Right renal cortex interstitium (tissue), 3 donors: ENCODE data around the gene KLK13. TPM values are rescaled to one million over a fixed set of nuclear protein-coding genes. Genes with fewer than 3 reads are reported as not detected.

Experiments
- DNase-seq, 3 donors: peaks; one replicate each; pipeline ENCODE4 v3.0.0-alpha.2; 2013; ENCODE audit warnings: low read depth in 3 of 3, low spot score in 2 of 3
- polyA plus RNA-seq, 3 donors: library from polyadenylated mRNA; unstranded; fragments of 120-200 nt; gene quantifications; one replicate each; pipeline ENCODE4 v1.2.1, GENCODE V29; 2013; ENCODE audit not compliant: insufficient read length in 3 of 3

KLK13 gene
- polyA plus RNA-seq, 3 donors, result 0.33 to 0.72 (median 0.62) TPM

DNA sequence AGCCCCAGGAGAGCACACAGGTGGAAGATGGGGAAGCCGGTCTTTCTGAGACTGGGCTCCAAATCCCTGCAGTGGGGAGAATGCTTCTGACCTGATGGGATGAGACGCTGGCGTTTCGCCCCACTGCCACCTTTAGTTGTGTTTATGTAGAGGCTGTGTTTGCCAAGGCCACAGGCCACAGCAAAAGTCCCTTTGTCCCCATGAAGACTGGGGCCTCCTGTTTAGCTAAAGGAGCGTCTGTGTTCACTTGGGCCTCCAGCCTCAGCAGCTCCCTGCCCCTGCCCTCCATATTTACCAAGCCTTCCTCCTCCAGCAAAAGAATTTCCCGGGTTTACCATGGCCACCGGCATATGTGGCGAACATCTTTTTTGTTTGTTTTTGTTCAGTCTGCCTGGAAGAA is 28.2 kb upstream of the KLK13 start:
- no peak for DNase-seq

DNA sequence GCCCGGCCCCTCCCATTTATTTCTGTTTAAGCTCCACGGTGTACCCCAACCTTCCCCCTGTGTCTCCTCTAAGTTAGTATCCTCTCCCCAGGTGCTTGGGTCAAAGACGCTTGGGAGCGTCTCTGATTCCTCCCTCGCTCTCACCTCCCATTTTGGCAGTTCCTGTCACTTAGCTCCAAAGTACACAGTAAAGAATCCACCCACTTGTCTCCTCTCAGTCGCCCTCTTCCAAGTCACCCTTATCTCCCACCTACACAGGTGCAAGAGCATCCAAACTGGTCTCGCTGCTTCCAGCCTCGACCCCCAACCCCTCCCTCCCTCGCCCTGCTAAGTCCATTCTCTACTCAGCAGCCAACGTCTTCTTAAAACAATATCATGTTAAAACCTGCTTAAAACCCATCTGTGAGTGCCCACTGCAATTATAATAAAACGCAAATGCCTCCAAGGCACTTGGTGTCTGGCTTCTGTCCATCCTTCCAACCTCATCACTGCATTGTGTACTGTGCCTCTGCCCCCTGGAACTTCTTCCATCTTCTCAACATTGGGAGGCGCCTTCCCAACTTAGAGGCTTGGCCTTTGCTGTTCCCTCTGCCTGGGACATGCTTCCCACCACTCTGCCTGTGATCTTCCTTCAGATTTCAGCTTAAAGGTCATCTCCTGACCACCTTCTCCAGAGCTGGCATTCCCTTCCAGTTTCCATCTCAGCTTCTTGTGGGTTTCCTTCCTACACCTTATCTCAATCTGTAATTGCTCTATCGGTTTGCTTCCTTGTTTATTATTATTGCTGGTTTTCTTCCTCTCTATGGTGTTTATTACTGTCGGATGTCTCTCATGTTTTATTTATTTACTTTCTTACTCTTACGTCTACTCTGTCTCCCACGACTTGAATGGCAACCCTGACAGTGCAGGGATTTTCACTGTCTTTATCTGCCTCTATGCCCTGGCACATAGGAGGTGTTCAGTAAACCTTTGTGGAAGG is 27.3 kb upstream of the KLK13 start:
- DNase-seq, result no peak

DNA sequence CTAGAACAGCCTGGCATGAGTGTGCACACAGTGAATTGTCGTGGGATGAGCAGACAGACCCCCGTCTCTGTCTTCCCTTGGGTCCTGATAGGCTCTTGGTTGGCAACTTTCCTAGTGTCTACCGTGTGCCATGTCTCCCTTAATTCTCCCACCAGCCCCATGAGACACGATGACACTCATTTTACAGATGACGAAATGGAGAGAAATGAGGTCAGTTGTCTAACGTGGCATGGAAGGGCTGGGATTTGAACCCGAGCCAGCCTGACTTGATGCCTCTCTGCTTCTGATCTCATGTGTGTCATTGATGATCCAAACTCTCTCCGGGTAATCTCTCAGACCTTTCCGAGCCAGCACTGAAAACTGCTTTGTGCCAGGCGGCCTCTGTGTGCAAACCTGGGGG is 26.2 kb upstream of the KLK13 start:
- no peak for DNase-seq

DNA sequence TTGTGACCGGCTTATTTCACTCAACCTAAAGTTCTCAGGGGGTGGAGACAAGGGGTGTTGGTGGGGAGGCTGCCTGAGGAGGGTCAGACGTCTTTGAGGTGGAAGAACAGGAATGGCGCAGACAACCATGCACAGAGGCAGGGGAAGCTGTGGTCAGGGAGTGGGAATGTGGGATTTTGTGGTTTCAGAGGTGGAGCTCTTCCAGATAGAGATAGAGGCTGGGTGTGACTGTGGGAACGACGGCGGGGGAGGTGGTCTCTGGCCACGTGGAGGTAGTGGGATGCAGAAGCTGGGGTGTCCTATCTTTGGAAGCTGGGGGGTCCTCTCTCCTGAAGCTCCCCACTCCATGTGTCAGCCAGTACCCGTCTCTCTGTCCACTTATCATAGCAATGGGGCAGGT is 25.6 kb upstream of the KLK13 start:
- DNase-seq, result no peak

DNA sequence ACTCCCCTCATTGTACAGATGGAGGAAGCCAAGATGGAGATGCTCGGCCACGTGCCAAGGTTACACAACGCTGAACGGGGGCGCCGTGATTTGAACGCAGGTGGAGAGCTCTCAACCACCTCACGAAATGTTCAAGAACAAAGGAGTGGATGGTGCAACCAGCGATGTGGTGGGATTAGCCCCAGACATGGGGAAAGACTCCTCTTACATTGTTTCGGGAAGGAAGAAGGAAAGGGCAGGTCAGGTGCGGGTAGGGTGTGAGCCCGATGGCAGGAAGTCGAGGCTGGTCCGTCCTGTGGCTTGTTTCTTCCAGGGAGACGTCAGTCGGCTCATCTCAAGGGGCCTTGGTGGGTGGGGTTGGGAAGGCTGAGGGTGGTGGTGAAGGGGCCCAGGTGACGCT is 24.9 kb upstream of the KLK13 start:
- no peak for DNase-seq

DNA sequence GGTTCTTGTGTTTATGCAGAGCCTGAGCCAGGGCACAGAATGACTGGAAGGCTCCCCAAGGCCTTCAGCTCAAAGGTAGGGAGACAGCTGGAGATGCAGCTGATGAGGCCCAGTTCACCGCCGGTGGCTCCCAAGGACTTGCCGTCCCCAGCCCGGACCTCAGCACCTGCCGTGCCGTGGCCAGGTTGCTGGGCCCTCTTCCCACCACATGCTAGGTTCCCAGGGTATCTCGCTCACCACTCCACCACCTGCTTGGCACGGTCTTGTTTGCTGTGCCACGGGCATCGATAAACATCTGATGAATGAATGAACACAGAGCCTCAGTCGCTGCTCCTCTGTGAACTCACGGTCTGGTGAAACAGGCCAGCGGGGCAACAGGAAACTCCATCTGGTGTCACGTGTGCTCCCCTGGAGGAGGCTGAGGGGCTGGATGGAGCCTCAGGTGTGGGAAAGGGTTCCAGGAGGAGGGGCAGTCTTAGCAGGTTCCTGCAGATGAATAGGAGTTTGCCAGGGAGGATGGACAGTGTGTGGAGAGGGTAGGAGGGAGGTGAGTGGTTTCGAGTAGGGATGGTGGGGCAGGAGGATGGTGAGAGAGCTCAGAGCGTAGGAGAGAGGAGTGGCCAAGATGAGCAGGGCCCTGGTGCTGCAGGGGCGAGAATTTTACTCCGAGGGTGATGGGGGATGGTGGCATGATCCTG is 21.4 kb upstream of the KLK13 start:
- no peak for DNase-seq

DNA sequence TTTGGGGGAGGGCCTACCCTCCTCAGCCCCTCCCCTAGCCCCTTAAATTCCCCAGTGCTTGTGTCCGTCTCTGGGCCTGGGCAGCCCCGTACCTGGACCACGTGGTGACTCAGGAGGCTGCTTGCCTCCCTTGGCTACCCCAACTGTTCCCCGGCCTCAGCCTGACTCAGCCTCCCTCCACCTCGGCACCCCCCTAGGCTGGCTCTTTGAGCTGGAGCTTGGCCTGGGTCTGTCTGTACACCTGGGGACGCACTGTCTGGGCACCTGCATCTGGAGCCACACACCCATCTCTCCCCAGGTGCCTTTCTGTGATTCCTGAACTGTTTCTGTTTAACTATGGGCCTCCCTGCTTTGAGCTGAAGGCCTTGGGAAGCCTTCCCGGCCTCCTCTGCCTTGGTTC is 19.6 kb upstream of the KLK13 start:
- DNase-seq, result no peak

DNA sequence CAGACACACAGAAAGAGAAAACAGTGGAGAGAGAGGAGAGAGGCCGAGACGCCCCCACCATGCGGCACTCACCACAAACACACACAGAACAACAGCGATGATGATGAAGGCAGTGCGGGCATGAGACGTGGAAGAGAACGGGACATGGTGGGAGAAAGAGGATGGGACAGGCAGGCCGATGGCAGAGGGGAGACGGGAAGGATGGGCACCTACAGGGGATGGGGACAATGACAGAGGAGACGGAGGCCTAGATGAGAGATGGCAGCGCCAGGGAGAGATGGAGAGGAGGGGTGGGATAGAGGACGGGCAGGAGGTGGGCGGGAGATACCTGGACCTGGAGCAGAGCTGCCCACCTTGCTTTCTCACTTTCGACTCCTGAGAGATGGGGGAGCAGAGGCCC is 18.9 kb upstream of the KLK13 start:
- DNase-seq, result no peak

DNA sequence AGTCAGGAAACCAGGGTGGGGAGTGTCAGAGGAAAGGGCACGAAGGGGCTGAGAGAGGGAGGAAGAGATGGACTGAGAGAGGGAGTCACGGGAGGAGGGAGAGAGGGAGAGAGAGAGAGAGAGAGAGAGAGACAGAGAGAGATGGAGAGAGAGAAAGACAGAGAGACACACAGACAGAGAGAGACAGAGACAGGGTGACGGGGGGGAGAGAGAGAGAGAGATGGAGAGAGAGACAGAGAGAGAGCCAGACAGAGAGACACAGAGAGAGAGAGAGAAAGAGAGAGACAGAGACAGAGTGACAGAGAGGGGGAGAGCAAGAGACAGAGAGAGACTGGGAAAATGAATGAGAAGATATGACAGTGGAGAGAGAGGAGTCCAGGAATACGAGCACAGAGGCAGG is 18.3 kb upstream of the KLK13 start:
- no peak for DNase-seq

DNA sequence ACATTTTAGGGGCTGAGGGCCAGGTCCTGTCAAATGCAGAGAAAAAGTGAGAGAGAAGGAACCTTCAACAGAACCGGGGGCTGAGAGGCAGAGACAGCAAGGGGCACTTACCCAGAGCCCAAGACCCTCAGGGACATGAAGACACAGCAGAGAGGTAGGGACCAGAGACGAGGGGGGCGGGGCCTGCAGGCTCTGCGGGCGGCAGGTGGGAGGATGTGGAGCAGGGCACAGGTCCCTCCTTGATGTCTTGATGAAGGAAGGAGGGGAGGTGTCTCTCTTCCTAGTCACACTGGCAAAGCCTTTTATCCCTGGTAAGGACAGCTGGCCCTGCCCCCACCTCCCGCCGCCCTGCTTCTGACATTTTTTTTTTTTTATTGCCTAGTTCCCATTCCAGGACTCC is 17.7 kb upstream of the KLK13 start, which contains the start of gene KLK14:
Gene KLK14, minus strand, starts transcription at position 277 of the 400 bp plus-strand sequence. Its CDS starts 273 bp downstream, at position 4.
- no peak for DNase-seq

DNA sequence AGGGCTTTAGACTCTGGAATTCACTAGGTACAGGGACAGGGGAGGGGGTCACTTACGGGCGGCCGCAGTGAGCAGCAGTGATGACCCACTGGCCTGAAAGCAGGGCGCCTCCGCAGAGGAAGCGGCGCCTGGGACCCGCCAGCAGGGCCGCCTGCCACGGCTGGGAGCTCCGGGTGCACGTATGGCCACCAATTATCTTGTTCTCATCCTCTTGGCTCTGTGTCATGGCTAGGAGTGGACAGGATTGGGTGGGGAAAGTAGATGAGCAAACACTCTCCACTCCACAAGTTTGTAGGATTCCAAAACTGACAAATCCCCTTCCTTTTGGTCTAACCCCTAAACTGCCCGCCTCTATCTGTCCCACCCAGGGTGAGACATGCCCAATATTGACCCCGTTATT is 16.6 kb upstream of the KLK13 start:
- no peak for DNase-seq

DNA sequence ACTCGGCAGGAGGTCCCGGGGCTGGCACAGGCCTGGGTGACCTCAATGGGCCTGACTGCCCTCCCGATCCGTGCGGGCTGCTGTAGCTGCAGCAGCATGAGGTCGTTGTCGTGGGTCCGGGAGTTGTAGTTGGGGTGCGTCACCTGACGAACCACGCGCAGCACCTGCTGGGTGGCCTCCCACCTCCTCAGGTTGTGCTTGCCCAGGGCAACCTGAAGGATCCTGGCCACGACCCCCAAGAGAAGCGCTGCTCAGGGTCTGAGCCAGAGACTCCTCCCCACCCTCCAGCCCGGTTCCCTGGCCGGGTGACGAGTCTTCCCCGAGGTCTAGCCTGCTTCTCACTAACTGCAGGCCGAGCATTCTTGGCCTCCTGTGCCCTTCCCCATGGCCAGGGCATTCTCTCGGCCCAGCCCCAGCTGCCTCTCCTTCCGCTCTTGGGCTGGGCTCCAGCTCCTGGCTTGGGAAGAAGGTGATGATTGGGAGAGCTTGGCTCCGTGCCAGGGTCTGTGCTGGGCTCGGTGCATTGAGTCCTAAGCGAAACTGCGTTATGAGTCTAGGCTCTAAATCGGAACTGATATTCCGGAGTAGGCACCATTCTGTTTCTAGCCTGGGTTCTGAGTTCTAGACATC is 14.7 kb upstream of the KLK13 start:
- DNase-seq, result no peak

DNA sequence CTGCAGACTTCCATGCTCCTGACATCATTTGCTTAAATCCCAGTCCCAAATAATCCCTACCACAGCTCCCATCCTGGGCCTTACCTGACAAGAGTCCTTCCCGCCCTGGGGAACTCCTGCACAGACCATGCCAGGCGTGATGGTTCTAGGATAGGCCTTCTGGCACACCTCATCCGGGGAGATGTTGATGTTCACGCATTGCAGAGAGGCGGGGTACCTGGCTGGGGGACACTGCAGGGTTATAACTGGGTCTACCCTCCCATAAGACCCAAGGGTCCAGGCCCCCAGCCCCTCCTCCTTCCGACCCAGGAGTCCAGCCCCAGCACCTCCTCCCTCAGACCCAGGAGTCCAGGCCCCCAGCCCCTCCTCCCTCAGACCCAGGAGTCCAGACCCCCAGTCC is 13.8 kb upstream of the KLK13 start:
- DNase-seq, result no peak

DNA sequence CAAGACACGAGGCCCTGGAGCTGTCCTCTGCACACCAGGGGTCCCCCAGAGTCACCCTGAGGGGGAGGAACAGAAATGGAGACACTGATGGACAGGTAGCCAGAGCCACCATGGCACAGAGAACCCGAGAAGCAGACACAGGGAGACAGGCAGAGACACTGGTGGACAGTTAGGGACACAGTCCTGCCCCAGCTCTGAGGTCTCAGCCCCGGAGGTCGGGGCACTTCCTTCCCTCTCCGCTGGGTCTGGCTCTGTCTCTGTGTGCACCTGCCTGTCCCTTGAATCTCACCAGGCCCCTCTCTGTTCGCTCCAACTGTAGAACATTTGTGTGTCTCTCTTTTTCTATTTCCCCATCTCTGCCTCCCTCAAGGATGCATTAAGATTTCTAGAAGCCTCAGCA is 13.2 kb upstream of the KLK13 start:
- no peak for DNase-seq

DNA sequence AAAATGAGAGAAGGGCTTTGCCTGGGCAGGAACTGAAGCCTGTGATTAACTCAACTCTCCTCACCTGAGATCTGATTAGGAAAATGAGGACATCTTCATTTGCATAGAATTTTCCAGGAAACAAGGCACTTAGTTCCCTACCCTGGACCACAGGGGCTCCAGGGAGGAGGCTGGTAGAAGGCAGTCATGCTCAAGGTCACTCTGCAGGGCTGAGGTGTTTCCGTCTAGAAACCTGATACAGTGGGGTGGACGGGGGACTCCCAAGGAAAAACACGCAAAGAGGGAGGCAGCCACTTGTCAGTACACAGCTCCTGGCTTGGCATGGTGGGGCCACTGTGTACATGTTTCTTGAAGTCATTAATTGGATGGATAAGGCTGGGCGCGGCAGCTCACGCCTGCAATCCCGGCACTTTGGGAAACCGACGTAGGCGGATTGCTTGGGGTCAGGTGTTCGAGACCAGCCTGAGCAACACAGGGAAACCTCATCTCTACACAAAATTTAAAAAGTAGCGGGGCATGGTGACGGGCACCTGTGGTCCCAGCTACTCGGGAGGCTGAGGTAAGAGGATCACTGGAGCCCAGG is 11.8 kb upstream of the KLK13 start:
- no peak for DNase-seq

DNA sequence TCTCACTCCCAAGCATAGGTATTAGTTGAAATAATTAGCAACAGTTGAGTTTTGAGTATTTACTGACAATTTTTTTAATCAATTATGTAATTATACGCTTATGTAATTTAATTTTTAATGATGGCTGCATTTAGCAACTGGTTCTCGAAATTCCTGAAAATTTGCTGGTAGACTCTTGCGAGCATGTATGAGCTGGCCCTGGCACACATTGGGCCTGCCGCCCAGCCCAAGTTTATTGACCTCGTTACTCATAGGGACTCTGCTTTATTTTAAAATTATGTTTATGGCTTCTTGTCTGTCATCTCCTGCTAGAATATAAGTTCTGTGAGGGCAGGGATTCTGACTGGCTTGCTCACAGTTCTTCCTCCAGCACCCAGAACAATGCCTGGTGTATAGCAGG is 11.1 kb upstream of the KLK13 start:
- no peak for DNase-seq

DNA sequence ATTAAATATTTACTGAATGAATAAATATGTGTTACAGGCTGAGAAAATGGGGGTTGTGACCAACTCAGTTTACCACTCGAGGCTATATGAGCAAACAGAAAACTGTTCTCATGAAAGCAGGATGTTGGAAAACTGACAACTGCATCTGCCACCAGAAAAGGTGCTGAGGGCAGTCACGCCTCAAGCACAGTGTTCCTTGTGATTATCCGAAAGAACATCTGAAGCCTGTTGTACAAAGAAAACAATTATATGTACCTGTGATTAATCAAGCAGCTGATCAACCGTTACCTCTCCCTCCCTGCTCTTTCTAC is 6.2 kb upstream of the KLK13 start:
- no peak for DNase-seq

DNA sequence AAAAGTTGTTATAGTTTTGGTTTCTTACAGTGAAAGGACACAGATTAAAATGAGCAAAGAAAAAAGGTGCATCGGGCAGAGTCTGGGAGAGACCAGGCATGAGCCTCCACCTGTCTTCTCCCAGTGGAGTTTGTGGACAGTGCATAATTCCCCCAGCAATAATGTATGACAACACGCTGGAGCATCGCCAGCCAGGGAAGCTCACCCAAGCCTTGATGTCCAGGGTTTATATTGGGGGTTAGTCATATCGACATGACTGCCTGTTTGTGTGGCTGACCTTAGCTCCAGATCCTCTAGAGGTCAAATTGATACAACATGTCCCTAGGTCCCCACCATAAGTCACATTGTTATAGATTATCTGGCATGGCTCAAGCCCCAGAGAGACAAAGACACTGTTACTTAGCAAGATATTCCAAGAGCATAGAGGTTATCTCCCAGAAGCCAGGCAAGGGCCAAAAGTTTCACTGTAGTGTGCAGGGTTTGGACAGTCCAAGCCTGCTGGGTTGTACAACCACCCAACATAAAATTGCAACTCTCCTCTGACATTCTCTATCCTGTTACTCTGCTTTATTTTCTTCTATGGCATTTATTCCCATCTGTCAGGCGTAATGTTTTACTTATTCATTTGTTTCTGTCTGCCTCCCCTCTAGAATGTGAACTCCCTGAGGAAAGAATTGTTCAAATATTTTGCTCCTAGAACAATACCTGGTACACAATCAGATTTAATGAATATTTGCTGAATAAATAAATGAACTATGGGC is 5.6 kb upstream of the KLK13 start:
- no peak for DNase-seq

DNA sequence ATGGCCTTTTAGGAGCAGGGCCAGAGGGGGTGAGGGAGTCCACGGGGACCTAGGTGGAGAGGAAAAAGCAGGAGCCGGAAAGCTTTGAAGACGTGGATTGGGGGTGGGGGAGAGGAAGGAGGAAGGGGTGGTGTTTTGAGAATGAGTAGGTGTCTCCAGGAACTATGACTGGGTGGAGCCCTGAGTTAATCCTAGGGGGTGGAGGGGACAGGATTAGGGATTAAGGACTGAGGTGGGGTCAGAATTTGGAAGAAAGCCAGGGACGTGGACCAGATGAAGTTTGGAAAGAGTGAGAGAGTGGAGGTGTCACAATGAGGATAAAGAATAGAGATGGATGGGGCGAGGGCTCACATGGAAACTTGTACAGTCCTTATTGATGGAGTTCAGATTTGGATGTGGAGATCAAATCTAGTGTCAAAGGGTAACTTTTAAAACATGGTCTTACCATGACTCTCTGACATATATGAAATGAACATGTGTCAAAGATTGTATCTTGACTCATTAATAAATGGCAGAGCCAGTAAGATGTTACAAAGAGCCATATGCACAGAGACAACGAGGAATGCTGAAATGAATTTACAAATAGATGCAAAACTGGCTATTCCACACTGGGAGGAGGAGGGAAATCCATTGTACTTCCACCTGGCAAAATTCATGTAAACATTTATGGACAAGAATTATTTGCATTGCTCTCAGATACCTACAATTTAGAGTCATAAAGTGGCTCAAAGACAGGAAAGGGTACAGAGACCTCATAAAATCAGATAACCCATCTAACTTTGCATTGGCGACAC is 1.7 kb upstream of the KLK13 start:
- no peak for DNase-seq
